Superior temporal gyrus (tissue), 1 donor: ENCODE data around the gene SLC1A1.

Source experiments
- DNase-seq: peaks from one replicate; pipeline ENCODE4 v3.0.0-alpha.2; 2016; ENCODE audit errors: extremely low spot score

The SLC1A1 gene

DNA sequence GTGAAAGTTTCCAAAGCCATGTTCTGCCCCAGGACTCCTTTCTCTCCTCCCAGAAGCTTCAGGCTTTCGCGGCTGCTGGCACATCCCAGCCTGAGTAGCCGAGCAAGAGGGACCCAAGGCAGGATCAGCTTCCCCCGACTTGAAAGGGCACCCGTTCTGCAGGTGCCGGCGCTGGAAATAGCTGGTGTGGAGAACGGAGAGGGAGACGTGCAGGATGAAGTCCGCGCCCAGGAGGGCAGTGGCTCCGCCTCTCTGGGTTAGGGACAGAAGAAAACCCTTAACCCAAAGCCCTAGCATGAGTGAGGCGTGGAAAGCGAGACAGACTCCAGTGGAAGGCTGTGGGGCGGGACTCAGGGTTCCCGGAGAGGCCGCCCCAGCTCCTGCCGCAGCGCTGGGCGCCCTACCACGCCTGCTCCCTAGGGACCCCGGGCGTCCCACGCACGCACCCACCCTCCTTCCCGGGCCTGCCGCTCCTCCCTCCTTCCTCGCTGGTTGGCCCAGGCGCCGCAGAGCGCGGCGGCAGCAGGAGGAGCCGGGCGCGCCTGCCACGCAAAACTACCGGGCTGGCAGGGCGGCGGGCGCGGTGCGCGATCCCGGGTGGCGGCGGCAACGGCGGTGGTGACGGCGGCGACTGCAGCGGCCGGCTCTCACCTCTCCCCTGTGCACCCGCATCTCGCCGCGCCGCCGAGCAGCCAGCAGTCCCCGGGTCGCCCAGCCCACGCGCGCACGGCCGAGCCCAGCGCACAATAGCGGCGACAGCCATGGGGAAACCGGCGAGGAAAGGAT lies at the start of gene SLC1A1:
Gene SLC1A1, plus strand, starts transcription at position 550 of the 786 bp plus-strand sequence. Its CDS starts 212 bp downstream, at position 762.
- DNase-seq = peak; percentile 30

DNA sequence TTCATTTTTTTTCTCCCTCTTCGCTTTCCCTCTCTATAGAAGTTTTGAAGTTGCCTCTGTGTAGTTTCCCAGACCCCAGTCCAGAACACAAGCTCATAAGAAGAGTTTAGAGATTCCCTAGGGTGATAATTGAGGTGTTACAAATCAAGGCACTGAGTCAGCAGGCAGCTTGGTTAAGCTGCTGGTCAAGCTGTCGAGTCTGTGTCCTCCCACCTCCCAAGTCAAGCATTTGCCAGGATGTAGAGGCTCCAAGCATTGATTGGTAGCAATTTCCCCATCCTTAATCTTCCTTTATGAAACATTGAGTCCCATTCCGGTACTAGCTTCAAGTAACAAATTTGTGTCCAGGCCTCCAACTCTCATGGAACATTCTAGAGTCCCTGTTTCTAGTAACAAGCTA lies 47.5 kb upstream of the SLC1A1 start:
- DNase-seq = no peak

DNA sequence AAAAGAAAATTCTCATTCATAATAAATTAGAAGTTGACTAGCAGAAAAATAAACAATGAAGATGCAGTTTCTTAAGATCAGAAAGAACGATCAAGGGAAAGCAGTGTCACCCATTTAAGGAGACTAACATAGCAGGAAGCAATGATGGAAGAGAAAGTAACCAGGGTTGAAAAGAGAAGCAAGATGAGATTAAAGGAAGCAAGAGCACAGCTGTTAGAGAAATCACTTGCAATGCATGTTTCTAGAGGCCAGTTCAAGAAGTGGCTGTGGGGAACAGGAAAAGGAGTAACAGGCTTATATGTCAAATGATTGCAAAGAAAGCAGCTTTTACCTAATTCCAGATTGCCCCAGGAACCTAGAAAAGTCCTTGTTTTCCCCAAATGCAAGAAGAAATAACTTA lies 46.8 kb upstream of the SLC1A1 start:
- DNase-seq = no peak

DNA sequence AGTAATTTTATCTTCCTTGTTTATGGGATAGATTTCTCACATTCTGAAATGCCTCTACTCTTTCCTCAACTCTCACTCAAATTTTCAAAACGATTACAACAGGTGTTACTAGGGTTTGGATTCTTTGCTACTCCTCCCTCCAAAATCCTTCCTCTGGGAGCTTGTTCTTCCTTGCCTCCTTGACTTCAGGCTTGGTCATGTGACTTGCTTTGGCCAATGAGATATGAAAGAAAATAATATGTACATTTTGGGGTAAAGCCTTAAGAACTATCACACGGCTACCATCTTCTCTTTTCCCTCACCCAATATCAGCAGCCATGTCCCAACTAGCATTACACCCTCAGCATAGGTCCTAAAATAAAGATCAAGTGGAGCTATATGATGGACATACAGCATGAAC lies 28.8 kb upstream of the SLC1A1 start:
- no peak for DNase-seq

DNA sequence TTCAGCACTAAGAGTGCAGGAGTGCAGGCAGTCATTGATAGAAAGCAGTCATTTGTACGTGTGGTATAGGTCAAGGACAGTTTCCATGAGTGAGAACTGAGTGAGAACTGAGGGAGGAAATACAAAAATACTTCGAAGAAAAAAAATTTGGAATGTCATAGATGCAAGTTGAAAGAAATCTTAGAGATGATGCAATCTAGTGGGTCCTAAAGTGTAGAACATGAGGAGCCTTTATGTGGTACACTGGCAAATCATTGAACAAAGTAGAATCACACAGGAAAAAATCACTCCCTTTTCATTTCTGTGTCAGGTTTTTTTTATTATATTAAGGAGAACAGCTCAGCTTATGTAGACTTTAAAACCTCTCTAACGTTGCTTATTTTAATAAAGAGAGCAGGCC lies 26.4 kb upstream of the SLC1A1 start:
- DNase-seq = no peak

DNA sequence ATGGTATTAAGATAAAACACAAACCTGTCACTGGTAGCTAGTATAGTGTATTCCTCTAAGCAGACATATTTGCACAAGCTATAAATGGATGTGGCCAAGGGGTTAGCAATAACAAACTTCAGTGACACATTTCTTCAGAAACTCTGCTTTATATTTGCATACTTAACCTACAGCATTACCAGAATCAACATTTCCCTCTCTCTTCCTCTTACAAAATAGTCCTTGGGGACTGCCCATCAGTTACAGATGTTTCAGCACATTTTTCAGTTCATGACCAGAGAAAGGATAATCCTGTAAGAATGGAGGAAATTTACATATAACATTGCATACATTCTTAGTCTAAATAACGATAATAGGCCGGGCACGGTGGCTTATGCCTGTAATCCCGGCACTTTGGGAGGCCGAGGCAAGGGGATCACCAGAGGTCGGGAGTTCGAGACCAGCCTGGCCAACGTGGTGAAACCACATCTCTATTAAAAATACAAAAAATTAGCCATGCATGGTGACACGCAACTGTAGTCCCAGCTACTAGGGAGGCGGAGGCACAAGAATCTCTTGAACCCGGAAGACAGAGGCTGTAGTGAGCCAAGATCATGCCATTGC lies 25.3 kb upstream of the SLC1A1 start:
- no peak for DNase-seq

DNA sequence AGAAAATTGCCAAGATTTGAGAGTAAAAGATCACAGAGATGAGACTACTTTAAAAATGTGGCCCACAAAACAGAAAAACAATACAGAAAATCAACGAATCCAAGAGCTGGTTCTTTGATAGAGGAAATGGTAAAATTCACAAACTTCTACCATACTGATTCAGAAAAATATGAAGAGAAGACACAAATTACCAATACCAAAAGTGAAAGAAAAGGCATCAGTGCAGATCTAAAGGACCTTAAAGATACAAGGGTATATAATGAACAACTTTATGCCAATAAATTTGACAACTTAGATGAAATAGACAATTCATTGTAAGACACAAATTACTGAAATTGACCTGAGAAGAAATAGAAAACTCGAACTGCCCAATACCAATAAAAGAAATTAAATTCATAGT lies 24.4 kb upstream of the SLC1A1 start:
- no peak for DNase-seq

DNA sequence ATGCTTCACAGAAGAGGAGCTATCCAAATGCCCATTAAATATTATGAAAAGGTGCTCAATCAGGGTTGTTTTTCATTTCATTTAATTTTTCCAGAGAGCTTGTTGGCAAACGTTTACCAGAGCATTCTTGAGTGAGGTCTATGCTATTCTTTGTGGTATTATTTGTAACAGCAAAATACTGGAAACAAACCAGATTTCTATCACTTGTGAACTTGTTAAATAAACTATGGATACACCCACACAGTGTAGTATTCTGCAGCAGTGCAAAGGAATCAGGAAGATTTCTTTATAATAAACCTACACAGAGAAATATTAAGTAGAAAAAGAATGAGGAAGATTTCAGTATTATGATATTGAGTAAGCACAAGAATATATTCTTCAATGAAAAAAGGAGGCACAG lies 15.0 kb upstream of the SLC1A1 start:
- DNase-seq = no peak

DNA sequence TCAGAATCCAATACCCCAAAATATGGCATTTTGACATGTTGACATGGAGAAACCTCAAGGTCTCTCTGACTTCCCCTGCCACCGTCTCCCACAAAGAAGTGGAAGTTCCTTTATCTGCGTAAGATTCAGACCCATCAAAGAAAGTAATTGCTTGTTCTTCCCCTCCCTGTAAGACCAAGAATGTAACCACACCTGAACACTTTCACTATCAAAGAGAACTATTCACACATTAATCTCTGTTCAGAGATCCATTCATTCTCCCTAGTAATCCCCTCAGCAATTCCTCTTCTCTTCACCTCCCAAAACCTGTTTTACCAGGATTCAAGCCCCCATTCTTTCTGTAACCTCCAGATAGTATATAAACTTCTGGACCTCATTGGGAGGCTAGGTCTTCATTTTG lies 4.1 kb upstream of the SLC1A1 start:
- DNase-seq = no peak

DNA sequence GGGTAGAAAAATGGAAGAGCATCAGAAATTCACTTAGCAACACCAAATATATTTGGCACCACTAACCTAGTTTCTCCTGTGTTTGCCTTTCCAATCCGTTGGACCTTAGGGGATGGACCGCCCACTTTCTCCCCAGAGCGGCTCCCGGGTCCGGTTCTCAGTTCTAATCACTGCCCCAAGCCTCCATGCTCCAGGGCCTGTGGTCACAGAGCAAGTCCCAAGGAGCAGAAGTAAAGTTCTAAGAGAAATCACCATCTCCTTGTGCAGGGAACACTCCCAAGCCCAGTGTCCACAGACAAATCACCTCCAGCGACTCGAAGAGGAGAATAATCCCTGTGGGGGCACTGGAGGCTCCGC lies 728 bp upstream of the SLC1A1 start:
- DNase-seq = no peak

DNA sequence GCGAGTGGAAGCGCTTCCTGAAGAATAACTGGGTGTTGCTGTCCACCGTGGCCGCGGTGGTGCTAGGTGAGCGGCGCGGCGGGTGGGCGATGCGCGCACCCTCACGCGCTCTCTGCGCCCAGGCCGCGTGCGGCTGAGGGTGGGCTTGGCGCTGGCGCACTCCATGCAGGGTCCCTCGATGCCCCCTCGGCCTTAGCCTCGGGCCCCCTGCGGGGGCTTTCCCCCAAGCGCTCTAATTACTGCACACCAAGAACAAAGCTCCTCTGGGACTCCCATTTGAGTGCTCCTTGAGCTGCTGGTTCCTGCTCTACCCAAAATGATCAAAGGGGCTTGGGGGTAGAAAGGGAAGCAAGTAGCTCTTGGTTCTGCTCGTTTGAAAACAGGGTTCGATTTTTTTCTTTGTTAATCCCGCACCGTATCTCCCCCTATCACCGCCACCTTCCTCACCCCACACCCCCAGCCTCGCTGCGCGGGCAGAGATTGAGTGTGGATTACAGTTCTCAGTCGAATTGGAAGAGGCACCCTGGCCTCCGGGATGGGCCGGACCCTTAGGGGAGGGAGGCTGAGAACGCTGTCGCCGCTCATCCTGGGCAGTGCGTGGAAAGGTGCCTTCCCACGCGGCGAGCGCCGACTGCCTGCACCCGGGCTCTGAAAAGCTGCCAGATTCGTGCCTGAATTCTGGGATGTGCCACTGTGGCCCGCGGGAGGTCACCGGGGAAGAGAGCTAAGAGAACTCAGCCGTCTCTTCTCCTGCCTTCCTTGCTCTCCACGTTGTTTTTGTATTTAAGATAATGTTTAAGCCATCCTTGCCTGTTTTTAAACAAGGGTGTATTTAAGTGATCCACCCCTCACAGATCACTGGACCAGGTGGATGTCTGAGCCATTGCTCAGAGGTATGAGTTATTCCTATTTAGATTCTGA lies 697 bp downstream of the SLC1A1 start:
- DNase-seq = no peak

DNA sequence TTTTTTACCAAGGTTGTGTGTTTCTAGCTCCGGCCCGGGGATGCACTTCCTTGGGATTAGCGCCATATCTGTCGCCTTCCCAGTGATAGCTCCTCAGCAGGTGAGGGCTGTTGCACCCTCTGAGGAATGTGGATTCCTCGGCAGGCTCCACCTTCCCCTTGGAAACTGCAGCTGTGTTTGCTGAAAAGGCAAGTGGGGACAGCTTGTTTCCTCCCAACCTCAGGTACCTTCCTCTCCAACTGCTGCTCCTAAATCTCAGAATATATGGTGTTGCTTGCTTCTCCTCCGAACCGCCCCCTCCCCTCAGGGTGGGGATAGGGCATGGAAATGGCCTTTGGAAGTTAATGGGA lies 1.3 kb downstream of the SLC1A1 start:
- no peak for DNase-seq

DNA sequence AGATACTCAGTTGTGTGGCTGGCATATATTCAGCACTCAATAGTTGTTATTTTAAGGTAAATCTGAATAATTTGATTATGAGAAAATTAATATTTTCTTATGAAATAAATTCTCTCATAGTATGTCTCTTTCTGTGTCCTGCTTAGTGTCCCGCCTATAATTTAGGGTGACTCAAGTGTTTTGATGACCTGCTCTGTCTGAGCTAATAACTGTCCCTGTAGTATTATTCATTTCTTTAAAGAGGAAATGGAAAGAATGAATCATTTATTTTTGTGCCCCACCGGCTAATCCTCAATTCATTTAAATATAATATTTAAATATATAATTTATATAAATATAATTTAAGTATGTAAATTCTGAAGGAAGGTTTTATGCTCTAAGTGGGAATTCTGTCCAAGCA lies 4.1 kb downstream of the SLC1A1 start:
- no peak for DNase-seq

DNA sequence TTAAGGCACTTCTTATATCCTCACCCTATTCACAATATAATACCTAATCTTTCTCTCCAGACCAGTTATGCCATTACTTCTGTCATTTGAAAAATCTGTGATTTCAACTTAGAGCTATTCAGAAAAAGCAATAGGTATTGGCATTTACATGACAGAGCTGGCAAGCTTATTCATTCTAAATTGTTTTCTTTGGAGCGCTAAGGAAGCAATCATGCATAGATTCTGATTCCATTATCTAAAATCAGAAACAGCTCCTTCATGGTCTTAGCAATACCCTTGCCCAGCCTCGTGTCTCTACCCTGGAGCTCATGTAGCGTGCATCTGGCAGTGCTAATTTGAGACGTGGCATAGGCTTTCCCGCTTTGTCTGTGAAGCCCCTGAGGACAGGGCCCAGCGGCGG lies 4.5 kb downstream of the SLC1A1 start:
- no peak for DNase-seq

DNA sequence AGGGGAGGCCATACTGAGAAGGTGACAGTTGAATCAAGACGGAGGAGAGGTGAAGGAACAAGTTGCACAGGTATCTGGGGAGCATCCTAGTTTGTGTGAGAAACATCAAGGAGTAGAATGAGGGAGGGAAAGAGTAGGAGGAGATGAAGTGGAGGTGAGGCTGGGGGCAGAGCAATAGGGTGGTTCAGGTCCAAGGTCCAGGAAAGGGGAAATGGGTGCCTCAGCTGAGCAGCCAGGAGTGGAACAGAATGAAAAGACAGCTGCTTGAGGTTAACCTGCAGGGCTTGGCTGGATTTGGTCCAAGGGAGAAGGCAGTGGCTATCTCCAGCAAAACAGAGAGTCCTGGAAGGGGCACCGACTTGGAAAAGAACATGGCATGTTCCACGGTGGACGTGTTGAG lies 5.3 kb downstream of the SLC1A1 start:
- DNase-seq = no peak

DNA sequence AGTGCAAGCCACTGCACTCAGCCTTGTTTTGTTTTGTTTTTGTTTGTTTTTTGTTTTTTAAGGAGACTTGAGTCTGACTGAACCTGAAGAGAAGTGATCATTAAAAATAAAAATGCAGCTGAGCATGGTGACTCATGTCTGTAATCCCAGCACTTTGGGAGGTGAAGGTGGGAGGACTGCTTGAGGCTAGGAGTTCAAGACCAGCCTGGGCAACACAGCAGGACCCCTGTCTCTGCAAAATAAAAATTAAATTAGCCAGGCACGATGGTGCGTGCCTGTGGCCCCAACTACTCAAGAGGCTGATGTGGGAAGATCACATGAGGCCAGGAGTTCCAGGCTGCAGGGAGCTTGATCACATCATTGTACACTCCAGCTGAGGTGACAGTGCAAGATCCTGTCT lies 6.2 kb downstream of the SLC1A1 start:
- no peak for DNase-seq

DNA sequence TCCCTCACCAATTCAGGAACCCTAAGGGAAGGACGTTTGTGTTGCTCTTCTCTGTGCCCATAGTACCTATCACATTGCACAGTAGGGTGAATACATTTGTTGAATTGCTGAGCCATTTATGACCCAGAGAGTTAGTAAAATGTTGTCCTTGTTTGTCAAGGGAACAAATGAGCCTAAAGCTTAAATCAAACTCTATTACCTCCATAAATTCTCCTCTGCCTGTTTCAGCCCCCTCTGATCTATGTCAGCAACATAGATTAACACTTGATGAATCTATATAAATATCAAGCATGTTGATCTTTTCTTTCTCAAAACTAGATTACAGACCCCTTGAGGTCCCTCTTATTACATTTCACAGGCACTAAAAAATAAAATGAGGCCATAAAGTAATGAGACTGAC lies 7.1 kb downstream of the SLC1A1 start:
- DNase-seq = no peak

DNA sequence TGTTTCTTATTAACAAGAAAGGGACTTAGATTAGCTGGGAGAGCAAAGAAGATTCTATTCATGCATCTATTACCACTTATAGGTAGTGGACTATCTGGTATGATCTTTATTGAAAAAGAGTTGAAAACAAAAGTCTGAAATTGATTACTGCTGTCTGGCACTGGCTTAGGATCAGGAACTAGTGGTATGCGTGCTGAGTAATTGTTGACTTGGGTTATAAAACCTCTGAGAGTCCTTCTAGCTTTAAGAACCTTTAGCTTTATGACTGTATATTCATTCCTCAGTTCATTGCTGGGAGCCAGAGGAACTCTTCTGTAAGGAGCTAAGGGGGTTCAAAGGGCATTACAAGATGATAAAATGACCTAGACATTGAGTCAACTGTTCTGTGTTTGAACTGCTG lies 7.6 kb downstream of the SLC1A1 start:
- no peak for DNase-seq

DNA sequence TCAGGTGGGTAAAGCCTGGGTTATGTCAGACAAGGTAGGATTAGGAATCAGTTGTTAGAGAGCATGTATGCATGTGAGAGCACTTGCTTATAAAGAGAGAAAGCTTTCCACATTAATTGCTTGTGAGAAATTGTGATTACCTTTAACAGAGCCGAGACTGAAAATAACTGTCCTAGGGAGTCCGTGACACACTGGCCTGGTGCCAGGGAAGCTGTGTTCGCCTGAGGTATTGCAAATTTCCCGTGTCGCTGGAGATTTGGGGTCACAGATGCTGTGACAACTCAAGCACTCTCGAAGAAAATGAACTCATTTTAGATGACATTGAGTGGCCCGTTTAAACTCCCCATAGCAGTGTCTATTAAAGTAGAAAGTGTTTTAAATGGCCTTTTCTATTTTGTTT lies 9.6 kb downstream of the SLC1A1 start:
- DNase-seq = no peak

DNA sequence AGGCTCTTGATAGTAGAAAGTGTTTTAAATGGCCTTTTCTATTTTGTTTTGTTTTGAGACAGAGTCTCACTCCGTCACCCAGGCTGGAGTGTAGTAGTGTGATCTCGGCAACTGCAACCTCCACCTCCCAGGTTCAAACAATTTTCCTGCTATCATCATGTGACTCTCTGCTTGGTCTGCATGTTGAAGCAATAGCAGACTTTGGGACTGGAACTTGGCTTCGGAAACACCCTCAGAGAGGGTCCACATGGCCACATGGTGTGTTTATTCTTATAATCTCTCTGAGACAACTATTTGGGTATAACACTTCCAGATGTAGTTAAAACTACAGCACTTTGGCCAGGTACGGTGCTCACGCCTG lies 10.9 kb downstream of the SLC1A1 start:
- DNase-seq = no peak

DNA sequence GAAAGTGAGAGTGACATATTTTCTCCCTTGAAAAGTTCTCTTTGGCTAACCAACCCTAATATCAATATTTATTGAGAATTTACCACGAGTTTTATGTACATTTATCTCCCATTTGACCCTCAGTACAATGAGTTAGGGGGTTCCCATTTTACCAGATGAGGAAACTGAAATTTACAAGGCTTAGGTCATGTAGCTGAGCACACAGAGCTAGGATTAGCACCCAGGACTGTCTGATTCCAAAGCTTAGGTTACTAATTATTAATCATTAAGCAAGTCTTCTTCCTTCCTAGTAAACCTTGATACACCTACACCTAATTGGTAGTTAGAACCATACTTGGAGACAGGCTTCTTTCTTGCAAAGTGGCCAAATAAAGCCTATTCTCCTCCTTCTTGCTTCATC lies 12.2 kb downstream of the SLC1A1 start:
- DNase-seq = no peak

DNA sequence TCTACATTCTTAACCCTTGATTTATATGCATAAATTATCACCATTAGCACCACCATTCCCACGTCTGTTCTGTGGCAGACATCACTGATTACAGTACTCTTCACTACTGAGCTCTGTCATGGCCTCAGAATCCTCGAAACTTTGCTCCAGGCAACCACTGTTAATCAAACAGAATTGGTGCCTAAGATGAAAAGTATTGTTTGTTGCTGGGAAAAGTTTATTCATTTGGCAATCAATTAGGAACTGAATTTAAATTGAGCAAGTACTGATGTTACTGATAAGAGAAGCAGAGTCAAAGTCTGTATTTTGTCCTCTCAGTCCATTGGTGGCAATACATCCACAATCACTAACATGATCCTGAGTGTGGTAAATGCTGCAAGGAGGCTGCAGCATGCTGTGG lies 12.8 kb downstream of the SLC1A1 start:
- DNase-seq = no peak

DNA sequence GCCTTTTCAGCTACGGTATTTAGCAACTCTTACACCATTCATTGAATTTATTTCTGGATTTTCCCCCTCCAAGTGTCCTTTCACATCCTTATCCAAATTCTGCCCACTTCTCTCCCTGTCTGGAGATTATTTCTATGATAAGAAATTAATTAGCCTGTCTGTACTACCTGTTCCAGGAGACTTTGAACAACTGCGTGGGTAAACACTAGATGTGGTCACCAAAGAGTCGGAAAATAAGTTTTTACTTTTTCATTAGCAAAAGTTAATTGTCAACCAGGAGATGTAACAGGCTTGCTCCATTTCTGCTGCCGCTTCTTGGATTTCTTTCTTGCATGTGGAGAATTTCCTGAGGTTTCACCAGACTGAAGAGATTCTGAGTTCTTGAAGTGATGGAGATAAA lies 14.0 kb downstream of the SLC1A1 start:
- DNase-seq = no peak
